Stimulated activated CD4-positive, alpha-beta T cell treated with anti-CD3 and anti-CD28 coated beads, TNF-alpha, amount 100 ng/mL, for 24 hours (primary cell): Measurements from ENCODE around the gene S100A1.
"Not testable (repeated sequence)": the region's sequence is repeated elsewhere in the genome, so short reads cannot be mapped to it uniquely, and the experiment has no call there.

Experiments used
- DNase-seq, 3 experiments: peaks; one replicate each; pipeline ENCODE4 v3.0.0-alpha.2; 2020; ENCODE audit warnings: low read depth in 3 of 3

S100A1 gene

GRCh38 chr1:153627715-153628626, at the start of gene S100A1:
Gene S100A1, plus strand, starts transcription at chr1:153628434. Its CDS starts 2,088 bp downstream, at chr1:153630522.
- no peak for DNase-seq

GRCh38 chr1:153578490-153578889, 49.7 kb upstream of the S100A1 start:
- DNase-seq: no peak

- no peak for DNase-seq
Measured at GRCh38 chr1:153578936-153579335, 49.3 kb upstream of the S100A1 start.

GRCh38 chr1:153582836-153583235, 45.4 kb upstream of the S100A1 start:
- DNase-seq: not testable (repeated sequence)

DNA sequence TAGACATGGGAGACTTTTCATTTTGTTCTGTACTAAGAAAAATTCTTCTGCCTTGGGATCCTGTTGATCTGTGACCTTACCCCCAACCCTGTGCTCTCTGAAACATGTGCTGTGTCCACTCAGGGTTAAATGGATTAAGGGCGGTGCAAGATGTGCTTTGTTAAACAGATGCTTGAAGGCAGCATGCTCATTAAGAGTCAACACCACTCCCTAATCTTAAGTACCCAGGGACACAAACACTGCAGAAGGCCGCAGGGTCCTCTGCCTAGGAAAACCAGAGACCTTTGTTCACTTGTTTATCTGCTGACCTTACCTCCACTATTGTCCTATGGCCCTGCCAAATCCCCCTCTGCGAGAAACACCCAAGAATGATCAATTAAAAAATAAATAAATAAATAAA, 44.7 kb upstream of the S100A1 start:
- DNase-seq: not testable (repeated sequence)

DNA sequence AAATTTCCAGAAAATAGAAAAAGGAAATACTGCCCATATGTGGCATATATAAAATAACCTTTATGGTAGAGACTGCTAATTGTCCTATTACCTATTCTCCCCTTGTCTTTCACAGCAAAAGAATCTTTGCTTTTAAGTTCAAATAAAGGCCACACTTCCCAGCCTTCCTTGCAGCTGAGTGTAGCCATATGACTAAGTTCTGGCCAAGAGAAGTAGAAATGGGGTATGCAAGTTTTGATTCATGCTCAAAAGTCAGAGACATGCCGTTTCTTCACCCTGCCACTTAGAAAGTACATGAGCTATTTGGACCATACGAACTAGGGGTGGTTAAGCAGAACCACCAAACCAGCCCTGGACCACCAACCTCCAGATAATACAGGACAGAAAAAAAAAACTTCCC, 44.3 kb upstream of the S100A1 start:
- no peak for DNase-seq

GRCh38 chr1:153585006-153585405, 43.2 kb upstream of the S100A1 start:
- no peak for DNase-seq

DNA sequence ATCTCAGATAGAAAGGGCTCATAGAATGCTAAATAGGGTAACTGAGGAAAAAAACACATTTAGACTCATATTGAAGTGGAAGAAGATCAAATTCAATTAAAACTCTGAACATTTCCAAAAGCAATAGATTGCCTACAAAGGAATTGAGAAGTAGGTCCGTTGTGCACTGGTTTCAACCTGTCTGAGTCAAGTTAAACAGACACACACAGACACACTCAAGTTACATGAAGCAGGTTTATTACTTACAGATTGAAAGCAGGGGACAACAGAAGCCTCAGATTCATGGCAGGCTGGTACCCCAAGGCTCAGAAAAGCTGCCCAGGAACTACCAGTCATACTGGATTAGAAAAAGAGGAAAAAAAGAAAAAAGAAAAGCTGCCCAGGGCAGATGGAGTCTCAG, 41.9 kb upstream of the S100A1 start:
- DNase-seq: no peak

- DNase-seq: no peak
Measured at GRCh38 chr1:153587314-153587713, 40.9 kb upstream of the S100A1 start.

GRCh38 chr1:153588033-153588432, 40.2 kb upstream of the S100A1 start:
- DNase-seq: not testable (repeated sequence)

DNA sequence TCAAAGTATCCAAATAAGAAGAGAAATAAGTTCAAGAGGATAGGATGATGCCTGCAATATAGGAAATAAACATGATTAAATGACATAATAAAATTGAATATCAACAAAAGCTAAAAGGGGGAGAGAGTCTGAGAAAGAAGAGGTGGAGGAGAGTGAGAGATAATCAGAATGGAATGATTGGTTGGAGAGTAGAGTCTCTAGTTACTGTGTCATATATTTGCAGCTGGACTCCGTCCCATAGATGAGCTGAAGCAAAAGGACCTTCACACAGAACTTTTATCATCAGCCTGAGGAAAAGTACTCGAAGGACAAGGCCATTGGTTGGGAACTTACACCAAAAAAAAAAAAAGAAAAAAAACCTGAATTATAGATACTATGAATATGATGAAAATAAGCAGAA, 39.8 kb upstream of the S100A1 start:
- no peak for DNase-seq

- DNase-seq: no peak
Measured at GRCh38 chr1:153592748-153593147, 35.5 kb upstream of the S100A1 start.

- no peak for DNase-seq
Measured at GRCh38 chr1:153597206-153597605, 31.0 kb upstream of the S100A1 start.

DNA sequence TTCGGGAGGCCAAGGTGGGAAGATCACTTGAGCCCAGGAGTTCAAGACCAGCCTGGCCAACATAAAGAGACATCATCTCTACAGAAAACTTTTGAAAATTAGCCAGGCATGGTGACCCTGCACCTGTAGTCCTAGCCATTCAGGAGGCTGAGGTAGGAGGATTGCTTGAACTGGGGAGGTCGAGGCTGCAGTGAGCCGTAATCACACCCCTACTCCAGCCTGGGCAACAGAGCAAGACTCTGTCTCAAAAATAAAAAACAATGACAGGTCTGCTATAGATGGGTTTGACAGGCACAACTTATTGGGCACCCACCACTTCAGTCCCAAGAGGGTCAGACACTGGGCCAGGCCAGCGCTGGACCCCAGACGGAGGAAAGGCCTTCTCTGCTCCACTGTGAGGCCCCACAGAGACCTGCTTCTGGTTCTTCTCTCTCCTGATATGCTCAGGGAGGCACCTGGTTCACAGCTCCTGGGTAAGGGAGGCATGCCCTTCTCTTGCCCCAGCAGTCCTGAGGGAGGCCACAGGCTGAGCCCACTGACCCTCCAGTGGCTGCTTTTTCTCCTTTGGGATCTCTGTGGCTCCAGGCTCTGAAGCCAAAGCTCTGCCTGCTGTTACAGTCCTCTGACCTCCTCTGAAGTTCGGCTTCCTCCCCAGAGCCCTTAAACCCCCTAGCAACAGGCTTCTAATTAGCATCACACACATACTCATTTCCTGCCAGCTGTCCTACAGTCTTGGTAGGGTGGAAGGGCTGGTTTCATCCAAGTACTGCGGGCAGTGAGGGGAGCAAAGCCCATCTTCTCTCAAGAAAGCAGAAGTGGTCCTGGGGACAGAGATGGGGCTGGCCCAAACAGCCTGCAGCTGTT, 29.7 kb upstream of the S100A1 start:
- DNase-seq: no peak

DNA sequence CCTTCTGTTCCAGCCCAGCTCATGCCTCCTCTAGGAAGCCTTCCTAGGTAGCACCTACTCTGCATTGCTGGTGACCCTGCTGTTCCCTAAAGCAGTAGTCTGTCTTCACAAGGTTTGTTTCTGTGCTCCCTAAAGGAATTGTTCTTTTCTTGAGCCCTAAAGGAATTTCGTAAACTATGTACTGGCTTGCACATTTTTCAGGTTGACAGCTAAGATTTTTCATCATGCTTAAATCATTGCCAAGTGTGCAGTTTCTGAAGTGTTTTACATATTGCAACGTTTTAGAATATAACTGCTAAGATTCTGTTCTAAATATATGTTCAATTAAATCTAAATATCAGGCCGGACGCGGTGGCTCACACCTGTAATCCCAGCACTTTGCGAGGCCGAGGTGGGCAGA, 28.4 kb upstream of the S100A1 start:
- no peak for DNase-seq

- no peak for DNase-seq
Measured at GRCh38 chr1:153602749-153603148, 25.5 kb upstream of the S100A1 start.

- no peak for DNase-seq
Measured at GRCh38 chr1:153606194-153606593, 22.0 kb upstream of the S100A1 start.

- DNase-seq: no peak
Measured at GRCh38 chr1:153607381-153607780, 20.9 kb upstream of the S100A1 start.

DNA sequence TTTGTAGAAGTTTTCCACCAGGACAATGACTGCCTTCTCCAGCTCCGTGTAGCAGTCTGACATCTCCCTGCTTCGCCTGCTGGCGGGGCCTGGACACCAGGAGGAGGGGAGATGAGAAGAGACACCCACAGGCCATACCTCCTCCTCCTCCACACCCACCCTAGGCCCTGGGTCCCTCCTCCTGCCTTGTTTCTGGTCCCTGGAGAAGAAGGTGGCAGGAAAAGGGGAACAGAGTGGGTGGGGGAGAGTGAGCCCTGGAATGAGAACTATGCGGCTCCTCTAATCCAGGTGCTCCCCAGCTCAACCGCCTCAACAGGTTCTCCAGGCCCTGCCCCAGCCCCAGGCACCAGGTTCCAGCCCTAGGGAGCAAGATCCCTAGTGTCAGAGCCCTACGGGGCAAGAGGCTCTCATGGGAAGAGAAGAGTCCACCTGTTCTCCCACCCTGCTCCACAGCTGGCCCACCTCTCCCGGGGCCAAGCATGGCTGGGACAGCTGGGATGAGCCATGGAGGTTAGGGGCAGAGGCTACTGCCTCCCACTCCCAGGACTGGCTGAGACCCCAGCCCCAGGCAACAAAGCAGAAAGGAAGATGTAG, 20.0 kb upstream of the S100A1 start:
- DNase-seq: no peak

DNA sequence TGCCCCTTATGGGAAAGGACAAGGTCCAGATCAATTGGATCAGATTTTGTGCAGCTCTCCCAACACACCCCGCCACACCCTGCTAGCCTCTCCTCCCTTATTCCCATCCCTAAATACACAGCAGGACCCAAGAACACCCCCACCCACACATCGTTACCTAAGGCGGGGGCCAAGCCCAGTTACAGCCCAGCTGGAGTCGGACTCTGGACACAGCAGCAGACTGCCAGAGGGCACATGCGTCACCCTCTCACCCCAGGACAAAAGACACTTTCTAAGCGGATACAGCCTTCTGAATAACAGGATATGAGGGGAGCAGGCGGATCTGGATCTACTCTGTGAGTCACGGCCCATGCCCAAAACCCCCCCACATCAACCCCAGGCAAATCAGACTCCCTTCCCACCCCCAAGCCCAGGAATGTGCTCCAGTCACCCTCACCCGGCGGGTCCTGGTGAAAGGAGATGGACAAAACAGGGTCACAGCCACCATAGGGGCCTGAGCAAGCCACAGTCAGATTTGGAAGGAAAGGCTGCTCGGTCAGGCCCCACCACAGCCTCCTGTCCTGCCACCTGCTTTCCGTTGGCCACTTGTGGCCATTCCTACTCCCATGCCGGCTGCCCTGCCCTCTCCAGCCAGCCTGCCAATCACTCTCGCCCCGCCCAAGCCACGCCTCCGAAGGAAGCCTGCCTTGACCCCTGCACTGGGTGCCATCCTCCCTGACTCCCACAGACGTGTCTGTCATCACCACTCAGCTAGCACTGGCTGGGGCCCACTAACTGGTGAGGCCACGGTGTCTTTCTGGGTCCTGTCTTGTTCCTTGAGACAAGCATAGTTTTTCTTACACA, 19.3 kb upstream of the S100A1 start:
- DNase-seq: no peak

- no peak for DNase-seq
Measured at GRCh38 chr1:153609585-153609907, 18.7 kb upstream of the S100A1 start.

- DNase-seq: no peak
Measured at GRCh38 chr1:153610334-153610733, 17.9 kb upstream of the S100A1 start.
